Measurements from ENCODE around the gene GRIN1.
"Not testable (repeated sequence)": the region's sequence is repeated elsewhere in the genome, so short reads cannot be mapped to it uniquely, and the experiment has no call there.

GRIN1 gene

GRCh38 chr9:137128862-137129455 is 10.0 kb upstream of the GRIN1 start:
- DNase-seq (ENCODE audit: low read depth) = no peak

- peak; percentile 85 for DNase-seq (ENCODE audit: low read depth)
Measured at GRCh38 chr9:137129456-137130175, 9.3 kb upstream of the GRIN1 start.

DNA sequence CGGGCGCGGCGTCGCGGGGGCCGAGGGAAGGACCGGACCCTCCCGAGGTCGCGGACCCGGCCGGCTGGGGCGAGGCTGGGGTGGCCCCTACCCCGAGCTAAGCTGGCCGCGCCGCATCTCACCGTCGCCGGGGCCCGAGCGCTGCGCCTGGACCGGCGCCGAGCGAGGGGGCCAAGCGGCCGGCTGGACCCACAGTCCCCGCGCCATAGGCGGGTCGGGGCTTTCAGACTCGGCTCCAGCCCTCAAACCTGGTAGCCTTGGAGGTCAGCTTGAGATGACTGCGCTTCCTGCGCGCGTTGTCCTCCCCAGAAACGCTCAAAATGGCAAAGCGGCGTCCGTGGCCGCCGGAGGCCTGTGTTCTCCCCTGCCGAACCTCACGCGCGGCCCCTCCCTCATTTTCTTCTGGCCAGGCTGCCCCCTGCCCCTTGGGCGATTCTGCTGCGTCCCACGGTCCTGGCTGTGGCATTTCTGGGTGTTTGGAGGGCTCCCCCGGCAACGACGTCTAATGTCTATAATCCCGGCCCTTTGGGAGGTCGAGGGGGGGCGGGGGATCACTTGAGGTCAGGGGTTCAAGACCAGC is 8.7 kb upstream of the GRIN1 start:
- no peak for DNase-seq (ENCODE audit: low read depth)

- DNase-seq (ENCODE audit: low read depth) = no peak
Measured at GRCh38 chr9:137134191-137134590, 4.8 kb upstream of the GRIN1 start.

DNA sequence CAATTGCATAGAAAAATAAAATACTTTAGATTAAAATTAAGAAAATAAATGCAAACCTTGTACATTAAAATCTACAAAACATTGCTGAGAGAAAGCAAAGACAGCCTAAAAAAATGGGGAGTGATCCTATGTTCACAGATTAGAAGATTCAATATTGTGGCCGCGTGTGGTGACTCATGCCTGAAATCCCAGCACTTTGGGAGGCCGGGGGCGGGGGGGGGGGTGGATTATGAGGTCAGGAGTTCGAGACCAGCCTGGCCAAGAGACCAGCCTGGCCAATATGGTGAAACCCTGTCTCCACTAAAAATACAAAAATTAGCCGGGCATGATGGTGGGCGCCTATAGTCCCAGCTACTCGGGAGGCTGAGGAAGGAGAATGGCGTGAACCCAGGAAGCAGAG is 3.8 kb upstream of the GRIN1 start:
- DNase-seq (ENCODE audit: low read depth) = not testable (repeated sequence)

- DNase-seq (ENCODE audit: low read depth) = no peak
Measured at GRCh38 chr9:137136261-137136880, 2.6 kb upstream of the GRIN1 start.

DNA sequence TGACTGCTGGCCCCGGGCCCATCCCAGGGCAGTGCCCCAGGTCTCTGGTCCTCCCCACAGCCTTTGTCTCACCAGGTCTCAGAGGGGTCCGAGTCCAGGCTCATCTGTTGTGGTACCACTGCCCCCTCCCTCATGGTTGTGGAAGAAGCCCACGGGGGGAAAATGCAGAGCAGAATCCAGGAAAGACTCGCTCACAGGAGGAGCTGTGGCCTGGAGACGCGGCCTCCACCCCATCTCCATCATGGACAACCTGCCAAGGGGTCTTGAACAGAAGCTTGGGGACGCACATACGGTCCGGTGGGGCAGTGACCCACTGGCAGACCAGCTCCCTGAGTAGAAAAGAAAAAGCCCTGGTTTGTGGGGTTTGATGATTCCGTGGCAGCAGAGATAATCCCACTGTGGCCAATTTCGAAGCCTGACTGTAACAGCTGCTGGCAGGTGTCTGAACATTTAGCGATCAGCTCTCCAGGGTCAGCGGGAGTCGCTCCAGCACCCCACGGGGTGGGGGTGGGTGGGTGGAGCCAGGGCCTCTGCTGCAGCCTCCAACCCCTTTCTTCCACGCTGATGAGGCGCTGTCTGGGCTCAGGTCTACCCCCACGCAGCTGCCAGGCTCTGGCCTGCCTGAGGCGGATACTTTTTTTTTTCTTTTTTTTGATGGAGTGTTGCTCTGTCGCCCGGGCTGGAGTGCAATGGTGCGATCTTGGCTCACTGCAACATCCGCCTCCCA is 1.9 kb upstream of the GRIN1 start:
- DNase-seq (ENCODE audit: low read depth) = no peak

DNA sequence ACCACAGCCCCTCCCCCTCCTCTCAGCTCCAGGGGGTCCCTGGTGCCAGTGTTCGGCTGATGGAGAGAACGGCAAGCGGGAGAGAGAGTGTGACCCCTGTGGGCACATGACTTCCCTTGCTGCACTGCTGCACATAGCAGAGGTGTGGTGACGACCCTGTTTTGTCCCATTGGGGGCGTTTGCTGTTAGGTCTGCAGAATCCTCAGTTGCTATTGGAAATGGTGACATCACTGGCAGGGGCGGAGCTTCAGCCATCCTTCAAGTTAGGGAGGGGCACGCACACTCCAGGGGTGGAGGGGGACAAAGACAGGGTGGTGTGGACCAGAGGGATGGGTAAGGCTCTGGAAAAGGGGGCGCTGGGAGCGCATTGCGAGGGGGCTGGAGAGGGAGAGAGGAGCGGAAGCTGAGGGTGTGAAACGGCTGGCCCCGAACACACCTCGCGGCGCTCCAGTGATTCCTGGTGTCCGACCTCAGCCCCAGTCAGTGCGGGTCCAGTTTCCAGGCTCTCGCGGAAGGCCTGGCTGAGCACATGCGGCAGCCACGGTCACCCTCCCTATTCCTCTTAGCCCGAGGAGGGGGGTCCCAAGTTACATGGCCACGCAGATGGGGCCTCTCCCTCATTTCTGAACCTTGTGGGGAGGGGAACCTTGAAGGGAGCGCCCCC is 764 bp upstream of the GRIN1 start:
- DNase-seq (ENCODE audit: low read depth) = no peak

DNA sequence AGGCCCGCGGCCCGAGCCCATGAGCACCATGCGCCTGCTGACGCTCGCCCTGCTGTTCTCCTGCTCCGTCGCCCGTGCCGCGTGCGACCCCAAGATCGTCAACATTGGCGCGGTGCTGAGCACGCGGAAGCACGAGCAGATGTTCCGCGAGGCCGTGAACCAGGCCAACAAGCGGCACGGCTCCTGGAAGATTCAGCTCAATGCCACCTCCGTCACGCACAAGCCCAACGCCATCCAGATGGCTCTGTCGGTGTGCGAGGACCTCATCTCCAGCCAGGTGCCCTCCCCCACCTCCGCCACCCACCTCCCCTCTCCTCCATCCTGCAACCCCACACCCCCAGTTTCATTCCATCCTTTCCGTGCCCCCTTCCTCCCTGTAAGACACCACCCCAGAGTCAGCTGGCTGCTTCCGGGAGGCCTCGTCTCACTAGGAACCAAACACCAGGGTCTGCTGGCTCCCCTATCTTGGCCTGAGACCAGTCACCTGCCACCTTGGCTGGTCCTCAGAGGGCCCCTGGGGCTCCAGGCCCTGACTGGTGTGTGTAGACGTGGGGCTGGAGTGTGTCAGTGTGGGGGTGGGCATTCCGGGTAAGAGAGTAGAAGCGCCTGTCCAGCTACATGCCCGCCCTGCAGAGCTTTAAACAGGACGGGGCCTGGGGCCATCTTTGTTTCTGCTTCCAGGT is 655 bp downstream of the GRIN1 start:
- no peak for DNase-seq (ENCODE audit: low read depth)

GRCh38 chr9:137140151-137141012 is 1.4 kb downstream of the GRIN1 start:
- no peak for DNase-seq (ENCODE audit: low read depth)

- DNase-seq (ENCODE audit: low read depth) = no peak
Measured at GRCh38 chr9:137141050-137141810, 2.3 kb downstream of the GRIN1 start.

- no peak for DNase-seq (ENCODE audit: low read depth)
Measured at GRCh38 chr9:137141976-137142936, 3.3 kb downstream of the GRIN1 start.

GRCh38 chr9:137143459-137143858 is 4.5 kb downstream of the GRIN1 start:
- no peak for DNase-seq (ENCODE audit: low read depth)

GRCh38 chr9:137145731-137146526 is 7.0 kb downstream of the GRIN1 start:
- DNase-seq (ENCODE audit: low read depth) = no peak

GRCh38 chr9:137146527-137146918 is 7.6 kb downstream of the GRIN1 start:
- no peak for DNase-seq (ENCODE audit: low read depth)

- no peak for DNase-seq (ENCODE audit: low read depth)
Measured at GRCh38 chr9:137147091-137147792, 8.3 kb downstream of the GRIN1 start.

- DNase-seq (ENCODE audit: low read depth) = no peak
Measured at GRCh38 chr9:137147793-137148160, 8.8 kb downstream of the GRIN1 start.
